HG03439 (cell line): ENCODE results near the gene RAN.
"Not testable (repeated sequence)": the region's sequence is repeated elsewhere in the genome, so short reads cannot be mapped to it uniquely, and the experiment has no call there.

ENCODE experiments used
- ATAC-seq: cut with Tn5 transposase; IDR thresholded peaks from one replicate; pipeline ENCODE4 v1.9.1; 2021; ENCODE audit warnings: mild to moderate bottlenecking, moderate library complexity; ENCODE audit not compliant: unreplicated experiment

Gene RAN

DNA sequence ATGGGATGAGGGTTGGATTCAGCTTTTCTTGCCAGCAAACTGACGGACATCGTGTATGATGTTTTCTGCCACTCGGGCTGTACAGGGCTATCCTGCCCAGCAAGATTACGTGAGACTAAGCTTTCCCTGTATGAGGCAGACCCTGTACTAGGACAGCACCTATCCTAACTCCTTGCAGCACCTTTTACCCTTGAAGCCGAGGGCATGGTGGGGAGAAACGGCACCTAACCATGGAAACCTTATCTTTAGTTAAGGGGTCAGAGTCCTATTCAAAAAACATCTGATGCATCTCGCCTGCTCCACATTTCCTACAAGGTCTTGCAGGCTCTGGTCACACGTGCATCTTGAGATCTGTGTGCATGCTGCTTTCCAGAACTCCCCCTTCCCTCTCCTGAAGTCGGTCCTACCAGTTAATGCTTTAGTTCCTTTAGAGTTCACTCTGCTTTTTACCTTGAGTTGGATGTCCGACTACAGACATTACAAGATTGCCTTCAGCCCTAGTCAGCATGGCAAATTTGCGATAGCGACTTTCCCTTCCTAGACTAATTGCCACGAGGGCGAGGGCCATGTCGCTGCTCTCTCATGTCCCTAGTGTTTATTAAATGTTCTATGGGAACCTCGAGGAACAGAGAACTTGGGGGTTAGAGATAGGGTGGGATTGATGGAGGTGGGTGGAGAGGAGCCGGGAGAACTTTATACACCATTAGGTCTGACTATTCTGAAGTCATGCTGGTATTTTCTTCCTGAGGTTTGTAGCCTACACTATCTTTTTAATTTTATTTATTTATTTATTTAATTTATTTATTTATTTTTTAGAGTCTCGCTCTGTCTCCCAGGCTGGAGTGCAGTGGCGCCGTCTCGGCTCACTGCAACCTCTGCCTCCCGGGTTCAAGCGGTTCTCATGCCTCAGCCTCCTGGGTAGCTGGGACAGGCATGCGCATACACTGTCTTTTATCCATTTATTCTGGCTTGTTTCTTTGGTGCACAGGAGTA lies 6.6 kb downstream of the RAN start:
- peak; percentile 3 for ATAC-seq

DNA sequence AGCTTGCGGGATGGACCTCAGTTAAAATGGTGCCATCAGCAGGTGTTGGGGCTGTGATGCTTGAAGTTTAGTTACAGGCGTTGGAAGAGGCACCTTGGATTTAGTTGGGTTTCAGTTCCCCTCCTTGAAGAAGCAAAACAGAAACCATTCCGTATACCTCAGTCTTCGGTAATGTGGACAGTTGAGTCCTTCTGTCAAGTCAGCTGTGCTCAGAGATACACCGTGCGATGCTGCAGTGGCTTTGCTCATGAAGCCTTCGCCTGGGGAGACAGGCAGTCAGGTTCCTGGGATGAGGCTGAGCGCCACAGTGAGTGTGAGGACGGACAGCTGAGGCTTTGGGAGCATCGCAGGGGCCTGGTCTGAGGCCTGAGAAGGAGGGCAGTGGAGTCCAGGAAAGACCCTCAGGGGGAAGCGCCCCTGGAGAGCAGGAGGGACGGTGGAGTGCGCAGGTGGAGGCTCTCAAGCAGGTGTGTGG lies 7.4 kb downstream of the RAN start:
- ATAC-seq = peak; percentile 56

DNA sequence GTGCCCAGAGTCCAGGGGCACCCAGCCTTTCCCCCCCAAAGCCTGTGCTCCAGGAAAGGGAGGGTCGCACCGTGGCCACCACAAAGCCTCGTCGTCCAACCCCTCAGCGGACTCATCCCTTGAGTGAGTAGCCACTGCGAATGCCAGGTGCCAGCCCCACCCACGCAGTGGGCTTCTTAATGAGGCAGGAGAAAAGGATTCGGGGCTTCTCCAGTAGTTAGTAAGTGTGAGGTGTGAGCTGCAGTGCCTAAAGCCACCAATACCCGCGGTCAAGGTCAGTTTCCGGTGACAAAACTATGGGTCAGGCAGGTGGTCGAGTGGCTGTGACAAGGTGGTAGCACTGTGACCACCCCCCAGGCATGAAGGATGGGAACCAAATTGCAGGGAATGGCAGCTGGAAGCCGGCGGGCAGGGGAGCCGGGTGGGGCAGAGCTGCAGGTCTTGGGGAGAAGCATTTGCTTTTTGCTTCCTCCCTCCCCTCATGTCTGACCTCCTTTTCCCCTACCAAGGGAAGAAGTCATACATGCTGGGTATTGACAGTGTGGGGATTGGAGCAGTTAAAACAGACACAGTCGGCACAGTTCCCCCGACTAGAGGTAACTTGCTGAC lies 8.0 kb downstream of the RAN start:
- peak; percentile 42 for ATAC-seq

DNA sequence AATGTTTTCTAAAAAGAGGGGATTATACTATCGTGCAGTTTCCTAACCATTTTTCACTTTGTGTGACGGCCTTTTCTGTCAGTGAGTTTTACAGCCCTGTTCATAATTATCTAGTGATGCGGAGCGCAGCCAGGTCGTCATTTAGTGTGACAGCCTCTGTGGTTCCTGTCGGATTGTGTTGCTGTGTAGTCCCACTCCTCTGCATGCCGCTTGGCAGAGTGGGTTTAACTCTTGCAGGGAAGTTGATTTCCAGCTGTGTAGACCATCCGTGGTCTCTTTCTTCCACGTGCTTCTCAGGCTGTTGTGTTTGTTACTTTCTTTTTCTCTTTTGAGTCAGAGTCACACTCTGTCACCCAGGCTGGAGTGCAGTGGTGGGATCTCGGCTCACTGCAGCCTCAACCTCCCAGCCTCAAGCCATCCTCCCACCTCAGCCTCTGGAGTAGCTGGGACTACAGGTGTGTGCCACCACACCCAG lies 8.6 kb downstream of the RAN start:
- peak; percentile 43 for ATAC-seq

DNA sequence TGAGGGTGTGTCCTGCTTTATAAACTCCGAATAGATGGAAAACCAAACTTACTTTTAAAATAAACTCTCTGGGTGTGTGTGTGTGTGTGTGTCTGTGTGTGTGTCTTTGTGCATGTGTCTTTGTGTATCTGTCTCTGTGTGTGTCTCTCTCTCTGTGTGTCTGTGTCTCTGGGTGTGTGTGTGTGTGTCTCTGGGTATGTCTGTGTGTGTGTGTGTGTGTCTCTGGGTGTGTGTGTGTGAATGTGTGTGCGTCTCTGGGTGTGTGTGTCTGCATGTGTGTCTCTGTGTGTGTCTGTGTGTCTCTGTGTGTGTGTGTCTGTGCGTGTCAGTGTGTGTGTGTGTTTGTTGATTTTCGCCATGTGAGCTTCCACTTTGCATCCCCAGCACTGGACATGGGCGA lies 9.2 kb downstream of the RAN start:
- ATAC-seq = no peak

DNA sequence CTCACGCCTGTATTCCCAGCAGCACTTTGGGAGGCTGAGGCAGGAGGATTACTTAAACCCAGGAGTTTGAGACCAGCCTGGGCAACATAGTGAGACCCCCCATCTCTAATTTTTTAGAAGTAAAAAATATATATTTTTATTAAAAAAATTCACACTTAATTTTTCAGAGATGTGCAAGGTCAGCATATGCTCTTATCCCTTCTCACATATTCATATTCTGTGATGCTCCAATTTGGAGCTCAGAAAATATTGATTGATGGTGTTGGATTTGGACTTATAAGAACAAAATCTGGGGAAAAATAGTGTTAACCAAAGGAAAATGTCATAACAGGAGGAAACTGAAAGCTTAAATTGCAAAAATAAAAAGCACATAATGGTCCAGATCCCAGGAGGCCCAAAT lies 9.7 kb downstream of the RAN start:
- no peak for ATAC-seq

DNA sequence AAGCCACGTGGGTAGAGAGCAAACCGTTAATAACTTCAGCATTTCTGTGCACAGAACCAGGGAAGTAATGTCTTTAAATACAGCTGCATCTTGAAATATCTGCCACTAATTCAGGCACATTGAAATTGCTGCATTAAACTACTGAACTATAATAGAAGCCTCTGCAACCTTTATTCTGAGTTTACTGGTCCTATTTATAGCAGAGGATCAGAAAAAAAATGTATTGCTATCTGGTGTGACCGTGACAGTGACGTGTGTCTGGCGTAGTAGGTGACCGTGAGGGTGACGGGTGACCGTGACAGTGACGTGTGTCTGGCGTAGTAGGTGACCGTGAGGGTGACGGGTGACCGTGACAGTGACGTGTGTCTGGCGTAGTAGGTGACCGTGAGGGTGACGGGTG lies 15.3 kb downstream of the RAN start:
- not testable (repeated sequence) for ATAC-seq

DNA sequence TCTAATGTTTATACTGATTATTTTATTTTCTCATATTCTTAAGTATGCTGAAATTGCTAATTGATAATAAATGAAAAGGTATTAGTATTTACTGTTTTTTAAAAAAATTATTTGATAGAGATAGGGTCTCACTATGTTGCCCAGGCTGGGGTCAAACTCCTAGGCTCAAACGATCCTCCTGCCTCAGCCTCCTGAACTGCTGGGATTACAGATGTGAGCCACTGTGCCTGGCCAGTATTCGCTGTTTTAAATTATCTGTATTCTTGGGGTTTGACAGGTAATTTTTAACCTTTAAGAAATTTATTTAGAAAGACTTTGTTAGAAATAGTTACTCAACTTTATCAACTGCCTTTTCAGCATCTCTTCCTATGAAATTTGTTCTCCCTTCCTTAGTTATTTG lies 32.2 kb downstream of the RAN start:
- no peak for ATAC-seq

DNA sequence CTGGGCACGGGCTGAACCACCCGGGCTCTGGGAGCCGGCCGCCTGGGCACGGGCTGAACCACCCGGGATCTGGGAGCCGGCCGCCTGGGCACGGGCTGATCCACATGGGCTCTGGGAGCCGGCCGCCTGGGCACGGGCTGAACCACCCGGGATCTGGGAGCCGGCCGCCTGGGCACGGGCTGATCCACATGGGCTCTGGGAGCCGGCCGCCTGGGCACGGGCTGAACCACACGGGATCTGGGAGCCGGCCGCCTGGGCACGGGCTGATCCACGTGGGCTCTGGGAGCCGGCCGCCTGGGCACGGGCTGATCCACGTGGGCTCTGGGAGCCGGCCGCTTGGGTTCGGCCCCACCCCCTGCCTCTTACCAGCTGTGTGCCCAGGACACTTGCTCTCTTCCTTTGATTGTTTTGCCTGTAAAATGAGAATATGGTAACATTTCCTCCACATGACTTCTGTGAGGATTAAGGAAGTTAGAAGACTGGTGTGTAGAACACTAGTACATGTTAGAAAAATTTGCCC lies 33.1 kb downstream of the RAN start:
- not testable (repeated sequence) for ATAC-seq

DNA sequence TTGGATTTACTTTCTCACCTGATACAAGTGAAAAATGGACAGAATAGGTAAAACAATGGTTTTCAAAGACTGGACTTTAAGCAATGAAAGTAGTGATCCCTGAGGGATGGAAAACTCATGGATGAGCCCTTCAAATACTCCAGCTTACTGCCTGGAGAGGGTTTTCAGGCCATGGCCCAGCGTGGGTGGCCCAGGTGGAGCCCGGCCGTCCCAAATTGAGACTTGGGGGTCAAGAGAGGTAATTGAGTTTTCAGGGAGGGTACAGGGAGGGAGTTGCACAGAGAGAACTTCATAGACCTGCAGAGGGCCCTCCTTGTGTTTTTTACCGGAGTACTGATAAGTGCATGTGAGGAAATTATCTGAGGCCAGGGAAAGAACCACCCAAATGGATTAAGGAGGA lies 37.2 kb downstream of the RAN start:
- ATAC-seq = no peak

DNA sequence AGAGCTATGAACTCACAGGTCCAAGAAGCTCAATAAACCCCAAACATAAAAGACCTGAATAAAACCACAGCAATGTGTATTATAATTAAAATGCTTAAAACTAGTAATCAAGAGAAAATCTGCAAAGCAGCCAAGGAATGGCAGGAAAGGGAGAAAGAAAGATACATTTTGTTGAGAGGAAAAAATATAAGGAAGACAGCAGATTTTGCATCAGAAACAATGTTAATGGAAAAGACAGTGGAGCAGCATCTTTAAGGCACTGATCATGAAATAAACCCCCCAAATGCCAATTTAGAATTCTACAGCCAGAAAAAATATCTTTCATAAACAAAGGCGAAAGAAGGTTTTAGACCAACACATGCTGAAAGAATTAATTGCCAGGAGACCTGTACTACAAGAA lies 39.3 kb downstream of the RAN start:
- ATAC-seq = no peak

DNA sequence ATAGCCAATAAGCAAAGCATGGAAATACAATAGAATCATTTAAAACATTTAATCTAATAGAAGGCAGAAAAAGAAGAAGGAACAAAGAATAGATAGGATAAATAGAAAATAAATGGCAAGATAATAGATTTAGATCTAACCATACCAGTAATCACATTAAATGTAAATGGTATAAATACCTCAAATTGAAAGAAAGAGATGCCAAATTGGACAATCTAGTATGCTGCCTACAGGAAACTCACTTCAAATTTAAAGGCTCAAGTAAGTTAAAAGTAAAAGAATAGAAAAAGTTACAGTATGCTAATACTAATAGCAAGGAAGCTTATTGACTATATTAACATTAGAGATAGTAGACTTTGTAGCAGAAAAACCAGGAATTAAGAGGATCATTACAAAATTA lies 40.1 kb downstream of the RAN start:
- ATAC-seq = no peak

DNA sequence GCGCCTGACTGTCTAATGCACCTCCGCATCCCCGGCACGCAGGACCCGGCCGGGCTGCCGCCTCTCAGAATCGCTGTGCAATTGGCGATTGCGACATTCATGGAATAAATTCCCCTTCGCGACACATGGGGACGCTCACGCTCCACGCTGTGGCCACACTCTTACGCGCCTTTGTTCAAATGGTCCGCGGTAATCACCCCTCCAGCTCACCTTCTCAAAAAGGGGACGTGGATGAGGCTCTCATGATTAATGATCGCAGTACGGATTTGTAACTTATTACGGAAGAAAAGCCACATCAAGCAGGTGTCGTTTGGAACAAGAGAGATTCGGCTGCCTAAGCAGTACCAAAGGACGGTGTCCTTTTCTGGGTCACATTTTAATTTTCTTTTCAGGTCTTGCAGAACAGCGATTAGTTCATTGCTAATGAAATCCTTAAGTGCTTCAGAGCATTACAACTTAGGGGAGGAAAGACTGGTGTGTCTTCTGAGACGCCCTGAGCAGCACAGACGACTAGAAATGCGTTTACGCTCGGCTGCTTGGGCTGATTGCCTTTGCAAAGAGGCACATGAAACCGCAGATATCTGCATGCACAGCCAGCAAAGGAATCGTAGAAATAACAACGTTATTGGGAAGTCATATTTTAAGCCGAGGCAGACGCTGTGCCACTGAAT lies 44.5 kb downstream of the RAN start:
- ATAC-seq = no peak

DNA sequence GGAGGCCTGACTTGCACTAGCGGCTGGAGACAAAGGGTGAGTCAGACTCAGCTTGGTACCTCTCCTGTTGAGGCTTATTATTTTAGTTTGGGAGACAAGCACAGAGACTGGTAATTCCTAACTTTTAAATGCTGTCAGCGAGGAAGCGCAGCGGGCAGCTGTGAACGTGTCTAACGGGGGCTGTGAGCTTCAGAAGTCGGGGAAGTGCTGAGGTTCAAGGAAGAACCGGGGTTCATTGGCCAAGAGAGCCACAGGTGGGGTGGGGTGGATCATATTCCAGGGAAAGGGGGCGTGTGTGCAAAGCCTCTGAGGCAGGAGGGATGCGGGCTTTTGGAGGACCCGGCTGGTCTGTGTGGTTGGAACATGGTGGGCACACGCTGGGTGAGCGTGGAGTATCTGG lies 45.7 kb downstream of the RAN start:
- ATAC-seq = no peak

DNA sequence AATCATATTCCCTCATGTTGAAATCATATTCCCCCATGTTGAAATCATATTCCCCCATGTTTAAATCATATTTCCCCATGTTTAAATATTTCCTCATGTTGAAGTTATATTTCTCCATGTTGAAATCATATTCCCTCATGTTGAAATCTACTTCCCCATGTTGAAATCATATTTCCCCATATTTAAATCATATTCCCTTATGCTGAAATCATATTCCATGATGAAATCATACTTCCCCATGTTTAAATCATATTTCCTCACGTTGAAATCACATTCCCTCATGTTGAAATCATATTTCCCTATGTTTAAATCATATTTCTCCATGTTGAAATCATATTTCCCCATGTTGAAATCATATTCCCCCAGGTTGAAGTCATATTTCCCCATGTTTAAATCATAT lies 47.2 kb downstream of the RAN start:
- no peak for ATAC-seq

DNA sequence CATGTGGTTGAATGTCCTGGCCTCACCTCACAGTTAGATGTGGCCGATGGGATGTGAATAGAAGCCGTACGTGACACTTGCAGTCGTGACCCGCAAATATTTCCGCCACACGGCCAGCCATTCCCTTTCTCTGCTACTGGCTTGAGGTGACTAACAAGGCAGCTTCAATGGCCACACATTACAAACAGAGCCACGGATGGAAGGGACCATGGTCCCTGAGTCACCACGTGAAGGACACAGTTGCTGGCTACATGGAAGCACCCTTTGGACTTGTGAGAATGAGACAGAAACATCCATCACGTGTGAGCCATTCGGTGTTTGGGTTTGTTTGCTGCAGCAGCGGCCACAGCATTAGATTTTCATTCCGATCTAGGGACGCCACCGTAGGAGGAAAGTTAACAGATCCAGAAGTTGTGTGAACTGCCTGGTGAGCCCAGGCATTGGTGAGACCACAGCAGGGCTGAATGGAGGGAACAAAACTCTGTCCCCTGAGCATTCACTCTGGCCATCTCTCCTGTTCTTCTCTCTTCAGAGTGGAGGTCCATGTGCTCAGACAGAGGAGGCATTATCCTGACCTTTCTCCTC lies 48.3 kb downstream of the RAN start:
- ATAC-seq = no peak

DNA sequence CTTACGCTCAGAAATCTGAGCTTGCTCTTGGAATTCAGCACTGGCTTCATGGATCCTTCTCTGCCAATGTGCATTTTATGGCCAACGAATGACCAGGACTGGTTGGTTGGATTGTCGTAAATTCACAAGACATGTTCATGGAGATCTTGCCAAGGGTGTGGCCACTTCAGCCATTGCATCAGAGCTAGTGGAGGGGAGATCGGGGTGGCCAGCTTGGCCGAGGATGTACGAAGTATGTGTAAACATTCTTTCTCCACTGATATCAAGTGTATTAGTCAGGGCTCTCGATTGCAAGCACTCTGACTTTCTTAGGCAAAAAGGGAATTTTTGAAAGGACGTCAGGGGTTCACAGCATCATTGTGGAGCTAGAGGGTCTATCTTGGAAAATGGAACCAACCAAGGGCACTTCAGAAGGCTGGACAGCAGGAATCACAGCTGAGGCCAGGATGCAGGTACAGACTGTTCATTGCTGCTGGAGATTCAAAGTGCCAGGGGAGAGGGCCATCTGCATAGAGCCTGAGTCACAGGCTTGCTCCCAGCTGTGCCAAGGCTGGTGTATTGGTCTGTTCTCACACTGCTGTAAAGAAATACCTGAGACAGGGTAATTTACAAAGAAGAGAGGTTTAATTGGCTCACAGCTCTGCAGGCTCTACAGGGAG lies 49.0 kb downstream of the RAN start:
- no peak for ATAC-seq

DNA sequence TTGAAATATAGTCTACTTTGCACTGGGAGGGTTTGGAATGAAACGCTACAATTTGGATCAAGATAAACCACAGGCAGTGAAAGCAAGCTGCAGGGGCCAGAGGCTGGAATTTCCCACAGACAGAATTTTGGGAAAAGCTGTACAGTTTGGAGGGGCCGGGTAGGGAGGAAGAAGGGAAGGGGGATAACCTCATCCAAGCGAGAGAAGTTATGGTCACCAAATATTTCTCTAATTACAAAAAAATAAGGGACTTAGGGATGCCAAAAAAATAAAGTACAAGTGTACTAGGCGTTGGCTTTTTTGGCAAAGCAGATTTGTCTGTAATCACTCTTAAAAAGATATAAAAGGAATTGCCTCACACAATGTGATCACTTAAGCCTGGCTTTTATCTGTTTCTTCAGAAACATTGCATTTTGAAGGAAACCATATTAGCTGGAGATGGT lies 50.7 kb downstream of the RAN start:
- no peak for ATAC-seq

DNA sequence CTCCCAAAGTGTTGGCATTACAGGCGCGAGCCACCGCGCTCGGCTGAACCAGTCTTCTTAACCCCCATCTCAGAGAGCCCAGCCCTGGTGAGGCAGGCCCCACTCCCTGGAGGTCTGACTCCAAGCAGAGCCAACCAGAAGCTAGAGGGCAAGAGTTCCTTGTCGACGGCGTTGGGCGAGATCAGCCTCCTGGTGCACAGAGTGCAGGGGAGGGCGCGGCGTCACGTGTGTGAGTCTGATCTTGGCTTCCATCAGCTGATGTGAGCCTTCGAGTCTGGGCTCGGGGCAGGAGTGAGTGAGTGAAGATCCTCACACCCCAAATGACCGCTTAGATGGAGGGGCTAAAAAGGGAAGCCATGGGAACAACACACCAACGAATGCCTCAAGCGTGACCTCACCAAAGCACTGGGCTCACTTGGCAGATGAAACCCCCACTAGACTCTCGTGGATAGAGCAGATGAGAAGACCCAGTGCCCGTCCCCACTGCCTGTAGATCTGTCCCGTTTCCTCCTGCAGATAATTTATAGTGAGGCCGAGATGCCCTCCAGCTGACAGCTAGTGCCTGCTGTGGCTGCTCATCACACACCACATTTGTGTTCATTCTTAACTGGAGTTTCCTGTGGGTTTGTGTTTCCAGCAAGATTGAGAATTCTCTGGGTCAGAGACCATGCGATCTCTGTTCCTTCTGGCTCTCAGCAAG lies 53.2 kb downstream of the RAN start:
- no peak for ATAC-seq

DNA sequence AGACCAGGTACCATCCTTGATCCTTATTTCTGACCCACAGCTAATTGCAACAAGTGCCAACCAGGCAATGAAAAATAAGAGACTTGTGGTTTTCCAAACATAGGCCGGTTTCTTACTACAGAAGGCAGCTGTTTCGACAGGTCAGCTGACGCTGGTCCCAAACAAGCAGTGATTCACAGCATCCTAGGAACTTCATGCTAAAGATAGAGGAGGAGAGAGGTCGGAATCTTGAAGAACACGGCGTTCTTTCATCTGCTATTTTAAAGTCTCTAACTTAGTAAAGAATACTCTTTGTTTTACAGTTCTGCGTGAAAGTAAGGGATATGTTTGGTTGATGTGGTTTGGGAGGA lies 53.8 kb downstream of the RAN start:
- no peak for ATAC-seq
